Skeletal muscle satellite cell (primary cell): ENCODE data around the gene SPECC1.

Experiments
- H3K27me3 ChIP-seq: 2 replicates; pipeline ENCODE4 v1.7.0; 2013; ENCODE audit warnings: low read length; ENCODE audit not compliant: control insufficient read depth, insufficient read depth
- H3K36me3 ChIP-seq: 2 replicates; pipeline ENCODE4 v1.7.0; 2013; ENCODE audit warnings: mild to moderate bottlenecking, control low read depth, low read length; ENCODE audit not compliant: insufficient read depth
- H3K4me1 ChIP-seq: 2 replicates; pipeline ENCODE4 v1.7.0; 2013; ENCODE audit warnings: low read length; ENCODE audit not compliant: control insufficient read depth, insufficient read depth
- H3K4me2 ChIP-seq: 2 replicates; pipeline ENCODE4 v1.7.0; 2013; ENCODE audit warnings: mild to moderate bottlenecking, low read length
- H3K4me3 ChIP-seq: 2 replicates; pipeline ENCODE4 v1.7.0; 2013; ENCODE audit warnings: low read length
- H3K9ac ChIP-seq: 2 replicates; pipeline ENCODE4 v1.7.0; 2013; ENCODE audit warnings: mild to moderate bottlenecking, low read depth, low read length, moderate library complexity
- H3K9me3 ChIP-seq: replicated peaks from 2 replicates; pipeline ENCODE4 v1.7.0; 2013; ENCODE audit warnings: mild to moderate bottlenecking, control low read depth, low read length

SPECC1 gene

GRCh38 chr17:20170085-20170484, 160.9 kb downstream of the SPECC1 start:
- Histone ChIP-seq H3K36me3 (no peaks in the 10 kb centered on the region), H3K4me3 (no peak overlapping the region), H3K4me1 (peaks cover 32% of the 10 kb centered on the region), H3K27me3 (no peaks in the 10 kb centered on the region), H3K4me2 (no peak overlapping the region), H3K9ac (no peak overlapping the region), H3K9me3 (no peaks in the 10 kb centered on the region)

DNA sequence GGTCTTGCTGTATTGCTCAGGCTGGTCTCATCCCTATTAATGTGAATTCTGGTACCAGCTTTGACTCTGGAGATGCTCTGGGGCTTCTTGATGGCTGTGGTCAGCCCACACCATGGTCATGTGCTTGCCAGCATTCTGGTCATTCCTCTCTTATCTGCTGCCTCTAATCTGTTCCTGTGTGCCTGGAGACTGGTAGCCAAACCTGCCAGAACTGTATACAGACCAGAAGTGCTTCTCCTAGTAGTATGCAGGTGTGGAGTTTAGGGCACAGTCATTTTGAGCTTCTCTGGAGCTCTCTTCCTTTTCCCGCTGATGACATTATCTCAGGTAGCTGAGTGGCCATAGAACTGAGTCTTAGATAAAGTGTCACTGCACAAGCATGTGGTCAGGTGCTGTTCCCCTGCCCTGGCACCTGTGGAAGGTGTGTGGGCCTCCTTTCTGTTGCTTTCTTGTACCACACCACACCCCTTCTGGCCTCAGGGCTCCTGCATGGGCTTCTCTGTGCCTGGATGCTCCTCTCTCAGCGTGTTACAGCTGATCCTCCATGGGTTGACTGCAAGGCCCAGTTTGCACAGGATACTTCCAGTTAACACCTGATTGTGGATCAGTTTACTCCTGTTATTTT, 162.7 kb downstream of the SPECC1 start:
- H3K4me1 ChIP-seq = peaks cover 33% of the 10 kb centered on the region
- no peak overlapping the region for H3K9ac ChIP-seq
- H3K4me3 ChIP-seq = no peak overlapping the region
- no peaks in the 10 kb centered on the region for H3K36me3 ChIP-seq
- no peak overlapping the region for H3K4me2 ChIP-seq
- no peaks in the 10 kb centered on the region for H3K27me3 ChIP-seq
- H3K9me3 ChIP-seq = no peaks in the 10 kb centered on the region

GRCh38 chr17:20172376-20172775, 163.2 kb downstream of the SPECC1 start:
- Histone ChIP-seq H3K9me3 (no peaks in the 10 kb centered on the region), H3K9ac (no peak overlapping the region)

DNA sequence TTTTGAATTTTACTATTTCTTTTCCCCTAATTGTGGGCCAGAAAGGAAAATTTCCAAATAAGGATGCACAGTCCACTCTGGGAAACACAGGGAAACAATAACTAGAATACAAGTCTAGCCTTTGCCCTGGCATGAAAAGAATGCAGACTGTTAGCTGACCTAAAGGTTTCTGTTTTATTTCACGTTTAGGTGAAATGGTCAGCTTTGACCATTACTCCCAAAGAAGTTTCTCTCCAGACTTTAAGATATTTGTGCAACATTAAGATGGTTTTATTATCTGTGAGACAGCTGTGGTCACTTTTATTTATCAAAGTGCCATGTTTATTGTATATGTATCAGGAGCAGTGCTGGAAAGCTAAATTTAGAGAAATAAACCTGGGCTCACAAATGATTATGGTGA, 163.9 kb downstream of the SPECC1 start:
- Histone ChIP-seq H3K4me1 (peaks cover 33% of the 10 kb centered on the region), H3K27me3 (no peaks in the 10 kb centered on the region), H3K4me2 (peak overlapping the region; percentile 3), H3K9ac (no peak overlapping the region), H3K4me3 (no peak overlapping the region), H3K36me3 (no peaks in the 10 kb centered on the region), H3K9me3 (no peaks in the 10 kb centered on the region)

More at GRCh38 chr17:20172376-20172775, 163.2 kb downstream of the SPECC1 start:
- Histone ChIP-seq H3K4me2 (no peak overlapping the region), H3K27me3 (no peaks in the 10 kb centered on the region), H3K4me1 (peaks cover 33% of the 10 kb centered on the region), H3K4me3 (no peak overlapping the region), H3K36me3 (no peaks in the 10 kb centered on the region)

DNA sequence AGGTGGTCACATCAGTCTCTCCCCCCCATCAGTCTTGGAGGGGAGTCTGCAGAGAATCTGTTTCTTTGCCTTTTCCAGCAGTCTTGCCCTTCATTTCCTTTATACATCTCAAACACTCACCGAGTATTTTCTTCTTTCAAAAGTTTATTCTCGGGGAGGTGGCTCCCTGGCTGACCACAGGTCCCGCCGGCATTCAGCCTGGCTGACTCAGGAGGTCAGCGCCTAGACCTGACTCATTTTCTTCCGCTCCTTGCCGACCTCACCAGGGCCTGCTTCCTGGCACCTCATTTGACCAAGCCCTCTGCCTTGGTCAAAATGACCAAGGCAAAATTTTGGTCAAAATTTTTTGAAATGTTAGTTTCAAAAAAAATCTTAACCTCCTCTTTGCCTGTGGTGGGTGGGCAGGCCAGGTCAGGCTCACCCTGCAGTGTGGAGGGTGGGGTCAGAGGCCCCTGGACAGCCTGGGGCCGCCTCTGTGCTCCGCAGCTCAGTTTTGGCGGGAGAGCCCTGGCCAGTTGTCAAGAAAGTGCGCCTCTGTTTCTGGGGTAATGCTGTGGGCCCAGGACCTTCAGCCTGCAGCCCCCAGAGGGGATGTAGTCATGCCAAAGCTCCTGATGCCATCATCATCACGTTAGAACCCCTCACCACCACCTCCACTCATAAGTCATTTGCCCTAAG, 165.6 kb downstream of the SPECC1 start:
- peaks cover 33% of the 10 kb centered on the region for H3K4me1 ChIP-seq
- peak overlapping the region; percentile 80 for H3K4me2 ChIP-seq
- no peaks in the 10 kb centered on the region for H3K9me3 ChIP-seq
- no peaks in the 10 kb centered on the region for H3K36me3 ChIP-seq
- H3K27me3 ChIP-seq = no peaks in the 10 kb centered on the region
- H3K4me3 ChIP-seq = peak overlapping the region; percentile 41
- no peak overlapping the region for H3K9ac ChIP-seq

DNA sequence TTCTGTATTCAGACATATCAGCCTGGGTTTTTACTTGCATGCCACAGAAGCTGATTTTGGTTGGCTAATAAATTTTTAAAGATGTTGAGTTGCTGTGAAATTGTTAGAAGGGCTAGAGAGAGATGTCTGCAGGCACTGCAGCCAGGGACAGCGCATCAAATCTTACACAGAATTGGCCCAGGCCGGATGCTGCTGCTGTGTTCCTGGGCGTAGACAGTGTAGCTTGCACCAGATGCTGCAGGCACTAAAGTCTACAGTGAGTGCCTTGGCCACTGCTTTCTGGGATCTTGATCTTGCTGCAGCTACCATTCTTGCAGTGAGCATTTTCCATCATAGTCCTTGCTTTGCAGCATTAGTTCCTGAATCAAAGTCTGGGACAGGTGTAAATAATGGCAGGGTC, 169.9 kb downstream of the SPECC1 start:
- Histone ChIP-seq H3K27me3 (no peaks in the 10 kb centered on the region), H3K9me3 (no peaks in the 10 kb centered on the region), H3K4me3 (no peak overlapping the region), H3K9ac (no peak overlapping the region), H3K36me3 (no peaks in the 10 kb centered on the region), H3K4me1 (peaks cover 12% of the 10 kb centered on the region), H3K4me2 (no peak overlapping the region)

DNA sequence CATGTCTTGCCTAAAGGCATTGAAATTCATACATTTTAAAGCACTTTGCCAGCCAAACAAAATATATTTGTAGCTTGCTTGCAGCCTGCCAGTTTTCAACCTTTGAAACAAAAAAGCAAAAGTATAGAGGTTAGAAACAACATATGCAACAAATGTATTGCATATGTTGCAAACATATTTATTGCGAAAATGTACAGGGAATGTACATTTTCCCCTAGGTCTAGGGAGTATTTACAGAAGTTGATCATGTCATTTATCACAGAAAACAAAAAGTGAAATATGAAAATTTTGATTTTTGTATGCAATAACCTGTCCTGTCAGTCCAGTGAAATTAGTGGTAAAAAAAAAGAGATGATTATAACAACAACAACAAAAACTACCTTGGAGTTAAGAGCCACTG, 171.5 kb downstream of the SPECC1 start:
- Histone ChIP-seq H3K4me3 (no peak overlapping the region), H3K4me2 (no peak overlapping the region), H3K36me3 (no peaks in the 10 kb centered on the region), H3K9me3 (no peaks in the 10 kb centered on the region), H3K4me1 (no peaks in the 10 kb centered on the region), H3K9ac (no peak overlapping the region), H3K27me3 (no peaks in the 10 kb centered on the region)

GRCh38 chr17:20184181-20184580, 175.0 kb downstream of the SPECC1 start:
- Histone ChIP-seq H3K4me3 (no peak overlapping the region), H3K9me3 (no peaks in the 10 kb centered on the region), H3K27me3 (no peaks in the 10 kb centered on the region), H3K9ac (no peak overlapping the region), H3K4me2 (no peak overlapping the region), H3K36me3 (no peaks in the 10 kb centered on the region), H3K4me1 (peaks cover 12% of the 10 kb centered on the region)

DNA sequence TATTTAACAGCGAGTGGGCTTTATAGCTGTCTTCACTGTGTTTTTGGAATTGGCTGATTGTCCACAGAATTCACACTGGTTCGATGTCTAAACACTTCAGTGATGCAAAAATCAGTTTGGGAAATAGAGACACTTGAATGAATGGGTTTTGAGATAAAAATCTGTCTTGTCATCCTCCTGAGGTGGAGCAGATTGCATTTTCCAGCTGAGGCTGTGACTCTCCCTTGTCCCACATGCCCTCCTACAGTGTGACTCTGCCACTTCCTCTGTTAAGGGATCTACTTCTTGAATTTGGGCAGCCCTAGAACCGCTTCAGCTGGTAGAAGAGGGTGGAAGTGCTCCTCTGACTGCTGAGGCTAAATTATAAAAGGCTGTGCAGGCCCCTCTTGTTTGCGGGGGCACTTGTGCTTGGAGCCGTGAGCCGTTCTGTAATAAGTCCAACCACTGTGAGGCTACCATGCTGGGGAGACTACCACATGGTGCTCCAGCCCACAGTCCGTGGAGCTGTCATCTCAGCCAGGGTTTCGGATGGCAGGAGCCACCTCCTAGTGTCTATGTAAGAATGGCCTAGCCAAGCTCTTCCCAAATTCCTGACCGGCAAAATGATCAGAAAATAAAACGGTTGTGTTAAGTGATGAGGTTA, 175.9 kb downstream of the SPECC1 start:
- H3K4me1 ChIP-seq = peaks cover 21% of the 10 kb centered on the region

DNA sequence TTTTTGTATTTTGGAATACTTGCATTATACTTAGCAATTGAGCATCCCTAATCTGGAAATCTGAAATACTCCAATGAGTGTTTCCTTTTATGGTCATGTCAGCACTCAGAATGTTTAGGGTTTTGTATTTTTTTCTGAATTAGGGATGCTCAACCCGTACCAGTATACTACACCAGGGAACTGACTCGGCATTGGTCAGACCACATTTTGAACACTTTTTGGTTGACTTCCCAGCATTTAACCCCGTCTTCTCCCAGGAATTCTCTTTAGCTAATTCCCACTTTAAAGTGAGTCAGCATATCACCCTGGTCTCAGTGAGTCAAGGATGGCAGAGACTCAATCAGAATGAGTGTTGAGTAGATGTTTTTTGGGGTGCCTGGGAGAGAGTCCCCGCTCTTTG, 177.9 kb downstream of the SPECC1 start:
- Histone ChIP-seq H3K36me3 (no peaks in the 10 kb centered on the region), H3K4me2 (no peak overlapping the region), H3K4me3 (no peak overlapping the region), H3K4me1 (peaks cover 37% of the 10 kb centered on the region), H3K9ac (no peak overlapping the region), H3K9me3 (no peaks in the 10 kb centered on the region), H3K27me3 (no peaks in the 10 kb centered on the region)

More for the DNA sequence above, 175.9 kb downstream of the SPECC1 start:
- no peak overlapping the region for H3K9ac ChIP-seq
- no peaks in the 10 kb centered on the region for H3K27me3 ChIP-seq
- H3K4me3 ChIP-seq = no peak overlapping the region
- no peak overlapping the region for H3K4me2 ChIP-seq
- no peaks in the 10 kb centered on the region for H3K36me3 ChIP-seq
- H3K9me3 ChIP-seq = no peaks in the 10 kb centered on the region

DNA sequence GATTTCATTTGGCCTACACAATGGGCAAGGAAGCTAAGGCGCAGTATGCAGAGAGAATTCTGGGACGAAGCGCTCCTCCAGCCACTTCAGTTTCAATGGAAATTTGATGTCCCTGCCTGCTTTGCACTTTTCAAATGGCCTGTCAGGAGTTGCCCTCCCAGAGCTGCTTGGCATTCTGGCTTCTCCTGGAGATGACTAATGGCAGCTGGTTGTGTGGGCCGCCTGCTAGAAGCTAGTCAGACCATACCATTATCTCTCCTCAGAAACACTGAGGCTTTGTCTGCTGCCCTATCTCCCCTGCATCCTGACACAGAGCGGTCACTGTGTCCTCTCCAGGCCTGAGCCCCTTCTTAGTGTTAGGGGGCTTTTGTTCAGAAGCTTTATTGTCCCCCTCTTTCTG, 180.1 kb downstream of the SPECC1 start:
- Histone ChIP-seq H3K27me3 (no peaks in the 10 kb centered on the region), H3K4me3 (peak overlapping the region; percentile 39), H3K4me2 (peak overlapping the region; percentile 75), H3K9ac (peak overlapping the region; percentile 62), H3K4me1 (peaks cover 37% of the 10 kb centered on the region), H3K9me3 (no peaks in the 10 kb centered on the region), H3K36me3 (no peaks in the 10 kb centered on the region)
